HEK293 (cell line): Measurements from ENCODE around the gene GABBR2.

ENCODE experiments used
- CTCF ChIA-PET: fragments of 350-600 bp; formaldehyde crosslinking; extraction: SDS; loops from one replicate; lab custom pipeline; 2021; ENCODE audit warnings: antibody characterized with exemption; lab: Yijun Ruan, JAX
- POLR2A ChIA-PET: fragments of 300-600 bp; formaldehyde crosslinking; extraction: SDS; loops from one replicate; lab custom pipeline; 2020; ENCODE audit warnings: antibody characterized with exemption, inconsistent platforms; lab: Yijun Ruan, JAX
- H3K27ac ChIP-seq: fragments of 200-500 bp; sonication (Bioruptor generic); 2 replicates; pipeline ENCODE4 v1.5.1; 2014; ENCODE audit warnings: low read depth, low read length, control low read depth, inconsistent platforms; ENCODE audit errors: extremely low read depth
- H3K36me3 ChIP-seq, 2 experiments: fragments of 200-500 bp in 1 of 2; sonication (Bioruptor generic) in 1 of 2; 1 replicate in 1 of 2; 2 replicates in 1 of 2; pipeline ENCODE4 v1.5.1; 2014 to 2017; ENCODE audit warnings: inconsistent platforms in 2 of 2, low read length in 2 of 2; ENCODE audit not compliant: control insufficient read depth in 2 of 2, insufficient read depth in 1 of 2
- H3K4me1 ChIP-seq: fragments of 200-500 bp; sonication (Bioruptor generic); 2 replicates; pipeline ENCODE4 v1.5.1; 2014; ENCODE audit warnings: mild to moderate bottlenecking, low read length, inconsistent platforms; ENCODE audit not compliant: control insufficient read depth, insufficient read depth
- H3K4me3 ChIP-seq: 2 replicates; pipeline ENCODE4 v1.5.1; 2011; ENCODE audit warnings: low read depth, mild to moderate bottlenecking, control low read depth, low read length, moderate library complexity
- H3K9me3 ChIP-seq: fragments of 200-500 bp; sonication (Bioruptor generic); 2 replicates; pipeline ENCODE4 v1.5.1; 2014; ENCODE audit warnings: low read depth, low read length, inconsistent platforms; ENCODE audit not compliant: control insufficient read depth, insufficient read depth
- BCL11A ChIP-seq: fragments of 450-650 bp; formaldehyde crosslinking; IDR thresholded peaks from 2 replicates; pipeline ENCODE4 v1.5.1; 2016; ENCODE audit warnings: low read depth, missing biosample characterization, missing genetic modification characterization
- GLIS1 ChIP-seq: fragments of 450-650 bp; formaldehyde crosslinking; IDR thresholded peaks from 2 replicates; pipeline ENCODE4 v1.5.1; 2016; ENCODE audit warnings: missing biosample characterization, missing genetic modification characterization
- KLF9 ChIP-seq: fragments of 450-650 bp; formaldehyde crosslinking; IDR thresholded peaks from 2 replicates; pipeline ENCODE4 v1.5.1; 2016; ENCODE audit warnings: missing biosample characterization, missing genetic modification characterization, low read depth
- SCRT1 ChIP-seq: fragments of 450-650 bp; formaldehyde crosslinking; IDR thresholded peaks from 2 replicates; pipeline ENCODE4 v1.5.1; 2016; ENCODE audit warnings: missing biosample characterization, missing genetic modification characterization, borderline replicate concordance
- ZBTB48 ChIP-seq: fragments of 450-650 bp; formaldehyde crosslinking; IDR thresholded peaks from 2 replicates; pipeline ENCODE4 v1.5.1; 2016; ENCODE audit warnings: missing biosample characterization, missing genetic modification characterization
- ZEB2 ChIP-seq: fragments of 450-650 bp; formaldehyde crosslinking; IDR thresholded peaks from 2 replicates; pipeline ENCODE4 v1.5.1; 2016; ENCODE audit warnings: missing biosample characterization, missing genetic modification characterization
- ZNF140 ChIP-seq: fragments of 450-650 bp; formaldehyde crosslinking; IDR thresholded peaks from 2 replicates; pipeline ENCODE4 v1.5.1; 2016; ENCODE audit warnings: missing biosample characterization, missing genetic modification characterization
- ZNF202 ChIP-seq: fragments of 450-650 bp; formaldehyde crosslinking; IDR thresholded peaks from 2 replicates; pipeline ENCODE4 v1.5.1; 2016; ENCODE audit warnings: missing biosample characterization, missing genetic modification characterization, borderline replicate concordance
- ZNF239 ChIP-seq: fragments of 450-650 bp; formaldehyde crosslinking; IDR thresholded peaks from 2 replicates; pipeline ENCODE4 v1.5.1; 2016; ENCODE audit warnings: missing biosample characterization, missing genetic modification characterization
- ZNF404 ChIP-seq: fragments of 450-650 bp; formaldehyde crosslinking; IDR thresholded peaks from 2 replicates; pipeline ENCODE4 v1.5.1; 2017; ENCODE audit warnings: missing biosample characterization, missing genetic modification characterization
- ZNF426 ChIP-seq: fragments of 450-650 bp; formaldehyde crosslinking; IDR thresholded peaks from 2 replicates; pipeline ENCODE4 v1.5.1; 2017; ENCODE audit warnings: missing biosample characterization, missing genetic modification characterization, mild to moderate bottlenecking, inconsistent platforms, moderate library complexity
- ZNF473 ChIP-seq: fragments of 450-650 bp; formaldehyde crosslinking; IDR thresholded peaks from 2 replicates; pipeline ENCODE4 v1.5.1; 2017; ENCODE audit warnings: missing biosample characterization, missing genetic modification characterization
- ZNF521 ChIP-seq: fragments of 450-650 bp; formaldehyde crosslinking; IDR thresholded peaks from 2 replicates; pipeline ENCODE4 v1.5.1; 2017; ENCODE audit warnings: missing biosample characterization, mild to moderate bottlenecking, missing genetic modification characterization
- ZNF560 ChIP-seq: fragments of 450-650 bp; formaldehyde crosslinking; IDR thresholded peaks from 2 replicates; pipeline ENCODE4 v1.5.1; 2017; ENCODE audit warnings: missing biosample characterization, missing genetic modification characterization, borderline replicate concordance
- ZNF626 ChIP-seq: fragments of 450-650 bp; sonication (Bioruptor Pico); formaldehyde crosslinking; IDR thresholded peaks from 2 replicates; pipeline ENCODE4 v1.5.1; 2018; ENCODE audit warnings: missing biosample characterization, missing genetic modification characterization, inconsistent platforms
- TF ChIP-seq, protein P1 (sequence below): fragments of 450-650 bp; formaldehyde crosslinking; IDR thresholded peaks from 2 replicates; pipeline ENCODE4 v1.5.1; 2016; ENCODE audit warnings: missing biosample characterization, missing genetic modification characterization, low read depth
- TF ChIP-seq, protein P2 (sequence below): fragments of 450-650 bp; formaldehyde crosslinking; IDR thresholded peaks from 2 replicates; pipeline ENCODE4 v1.5.1; 2016; ENCODE audit warnings: missing biosample characterization, missing genetic modification characterization, borderline replicate concordance
- TF ChIP-seq, protein P3 (sequence below): fragments of 450-650 bp; formaldehyde crosslinking; IDR thresholded peaks from 2 replicates; pipeline ENCODE4 v1.5.0; 2017; ENCODE audit warnings: missing biosample characterization, missing genetic modification characterization, borderline replicate concordance
- TF ChIP-seq, protein P4 (sequence below): fragments of 450-650 bp; formaldehyde crosslinking; IDR thresholded peaks from 2 replicates; pipeline ENCODE4 v1.5.1; 2016; ENCODE audit warnings: missing biosample characterization, missing genetic modification characterization, borderline replicate concordance
- TF ChIP-seq, protein P5 (sequence below): fragments of 450-650 bp; formaldehyde crosslinking; IDR thresholded peaks from 2 replicates; pipeline ENCODE4 v1.5.1; 2016; ENCODE audit warnings: missing biosample characterization, missing genetic modification characterization

The GABBR2 gene

DNA sequence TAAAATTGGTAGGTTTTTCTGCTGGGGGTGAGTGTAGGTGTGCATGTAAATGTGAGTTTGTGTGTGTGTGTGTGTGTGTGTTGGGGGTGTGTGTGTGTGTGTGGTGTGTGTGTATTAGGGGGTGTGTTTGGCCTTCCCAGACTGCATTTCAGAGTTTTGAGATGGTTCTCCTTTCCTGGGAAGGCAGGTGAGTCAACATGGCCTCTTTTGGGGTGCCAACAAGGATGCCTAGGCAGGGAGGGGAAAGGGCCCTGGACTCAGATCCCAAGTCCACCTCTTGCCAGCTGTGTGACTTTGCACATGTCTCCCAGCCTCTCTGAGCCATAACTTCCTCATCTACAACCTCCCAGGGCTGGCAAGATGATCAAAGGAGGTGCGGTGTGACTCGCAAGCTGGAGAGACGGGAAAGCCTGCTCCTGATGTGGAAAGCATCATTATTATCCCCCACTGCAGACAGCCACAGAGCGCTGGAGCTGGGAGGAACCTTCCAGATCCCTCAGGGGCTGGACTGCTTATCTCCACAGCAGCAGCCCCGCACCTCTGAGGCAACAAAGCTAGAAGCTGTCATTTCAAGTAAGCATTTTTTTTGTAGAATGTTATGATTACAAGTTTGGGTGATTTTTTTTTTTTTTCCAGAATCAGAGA, 389.8 kb downstream of the GABBR2 start:
- no peak for TF ChIP-seq BCL11A (tag by site-specific recombination)
- TF ChIP-seq, protein P1, sequence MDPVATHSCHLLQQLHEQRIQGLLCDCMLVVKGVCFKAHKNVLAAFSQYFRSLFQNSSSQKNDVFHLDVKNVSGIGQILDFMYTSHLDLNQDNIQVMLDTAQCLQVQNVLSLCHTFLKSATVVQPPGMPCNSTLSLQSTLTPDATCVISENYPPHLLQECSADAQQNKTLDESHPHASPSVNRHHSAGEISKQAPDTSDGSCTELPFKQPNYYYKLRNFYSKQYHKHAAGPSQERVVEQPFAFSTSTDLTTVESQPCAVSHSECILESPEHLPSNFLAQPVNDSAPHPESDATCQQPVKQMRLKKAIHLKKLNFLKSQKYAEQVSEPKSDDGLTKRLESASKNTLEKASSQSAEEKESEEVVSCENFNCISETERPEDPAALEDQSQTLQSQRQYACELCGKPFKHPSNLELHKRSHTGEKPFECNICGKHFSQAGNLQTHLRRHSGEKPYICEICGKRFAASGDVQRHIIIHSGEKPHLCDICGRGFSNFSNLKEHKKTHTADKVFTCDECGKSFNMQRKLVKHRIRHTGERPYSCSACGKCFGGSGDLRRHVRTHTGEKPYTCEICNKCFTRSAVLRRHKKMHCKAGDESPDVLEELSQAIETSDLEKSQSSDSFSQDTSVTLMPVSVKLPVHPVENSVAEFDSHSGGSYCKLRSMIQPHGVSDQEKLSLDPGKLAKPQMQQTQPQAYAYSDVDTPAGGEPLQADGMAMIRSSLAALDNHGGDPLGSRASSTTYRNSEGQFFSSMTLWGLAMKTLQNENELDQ (tag by site-specific recombination): no peak
- TF ChIP-seq ZEB2 (tag by site-specific recombination): no peak
- TF ChIP-seq ZNF140 (tag by site-specific recombination): no peak
- no peak for TF ChIP-seq SCRT1 (tag by site-specific recombination)
- TF ChIP-seq ZNF560 (tag by site-specific recombination): no peak
- TF ChIP-seq ZBTB48 (tag by site-specific recombination): no peak
- TF ChIP-seq, protein P2, sequence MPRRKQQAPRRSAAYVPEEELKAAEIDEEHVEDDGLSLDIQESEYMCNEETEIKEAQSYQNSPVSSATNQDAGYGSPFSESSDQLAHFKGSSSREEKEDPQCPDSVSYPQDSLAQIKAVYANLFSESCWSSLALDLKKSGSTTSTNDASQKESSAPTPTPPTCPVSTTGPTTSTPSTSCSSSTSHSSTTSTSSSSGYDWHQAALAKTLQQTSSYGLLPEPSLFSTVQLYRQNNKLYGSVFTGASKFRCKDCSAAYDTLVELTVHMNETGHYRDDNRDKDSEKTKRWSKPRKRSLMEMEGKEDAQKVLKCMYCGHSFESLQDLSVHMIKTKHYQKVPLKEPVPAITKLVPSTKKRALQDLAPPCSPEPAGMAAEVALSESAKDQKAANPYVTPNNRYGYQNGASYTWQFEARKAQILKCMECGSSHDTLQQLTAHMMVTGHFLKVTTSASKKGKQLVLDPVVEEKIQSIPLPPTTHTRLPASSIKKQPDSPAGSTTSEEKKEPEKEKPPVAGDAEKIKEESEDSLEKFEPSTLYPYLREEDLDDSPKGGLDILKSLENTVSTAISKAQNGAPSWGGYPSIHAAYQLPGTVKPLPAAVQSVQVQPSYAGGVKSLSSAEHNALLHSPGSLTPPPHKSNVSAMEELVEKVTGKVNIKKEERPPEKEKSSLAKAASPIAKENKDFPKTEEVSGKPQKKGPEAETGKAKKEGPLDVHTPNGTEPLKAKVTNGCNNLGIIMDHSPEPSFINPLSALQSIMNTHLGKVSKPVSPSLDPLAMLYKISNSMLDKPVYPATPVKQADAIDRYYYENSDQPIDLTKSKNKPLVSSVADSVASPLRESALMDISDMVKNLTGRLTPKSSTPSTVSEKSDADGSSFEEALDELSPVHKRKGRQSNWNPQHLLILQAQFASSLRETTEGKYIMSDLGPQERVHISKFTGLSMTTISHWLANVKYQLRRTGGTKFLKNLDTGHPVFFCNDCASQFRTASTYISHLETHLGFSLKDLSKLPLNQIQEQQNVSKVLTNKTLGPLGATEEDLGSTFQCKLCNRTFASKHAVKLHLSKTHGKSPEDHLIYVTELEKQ (tag by site-specific recombination): no peak
- no peak for TF ChIP-seq ZNF626 (tag by site-specific recombination)
- TF ChIP-seq, protein P3, sequence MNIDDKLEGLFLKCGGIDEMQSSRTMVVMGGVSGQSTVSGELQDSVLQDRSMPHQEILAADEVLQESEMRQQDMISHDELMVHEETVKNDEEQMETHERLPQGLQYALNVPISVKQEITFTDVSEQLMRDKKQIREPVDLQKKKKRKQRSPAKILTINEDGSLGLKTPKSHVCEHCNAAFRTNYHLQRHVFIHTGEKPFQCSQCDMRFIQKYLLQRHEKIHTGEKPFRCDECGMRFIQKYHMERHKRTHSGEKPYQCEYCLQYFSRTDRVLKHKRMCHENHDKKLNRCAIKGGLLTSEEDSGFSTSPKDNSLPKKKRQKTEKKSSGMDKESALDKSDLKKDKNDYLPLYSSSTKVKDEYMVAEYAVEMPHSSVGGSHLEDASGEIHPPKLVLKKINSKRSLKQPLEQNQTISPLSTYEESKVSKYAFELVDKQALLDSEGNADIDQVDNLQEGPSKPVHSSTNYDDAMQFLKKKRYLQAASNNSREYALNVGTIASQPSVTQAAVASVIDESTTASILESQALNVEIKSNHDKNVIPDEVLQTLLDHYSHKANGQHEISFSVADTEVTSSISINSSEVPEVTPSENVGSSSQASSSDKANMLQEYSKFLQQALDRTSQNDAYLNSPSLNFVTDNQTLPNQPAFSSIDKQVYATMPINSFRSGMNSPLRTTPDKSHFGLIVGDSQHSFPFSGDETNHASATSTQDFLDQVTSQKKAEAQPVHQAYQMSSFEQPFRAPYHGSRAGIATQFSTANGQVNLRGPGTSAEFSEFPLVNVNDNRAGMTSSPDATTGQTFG (tag by site-specific recombination): no peak
- TF ChIP-seq ZNF202 (tag by site-specific recombination): no peak
- TF ChIP-seq ZNF426 (tag by site-specific recombination): no peak
- no peak for TF ChIP-seq KLF9 (tag by site-specific recombination)
- TF ChIP-seq, protein P4, sequence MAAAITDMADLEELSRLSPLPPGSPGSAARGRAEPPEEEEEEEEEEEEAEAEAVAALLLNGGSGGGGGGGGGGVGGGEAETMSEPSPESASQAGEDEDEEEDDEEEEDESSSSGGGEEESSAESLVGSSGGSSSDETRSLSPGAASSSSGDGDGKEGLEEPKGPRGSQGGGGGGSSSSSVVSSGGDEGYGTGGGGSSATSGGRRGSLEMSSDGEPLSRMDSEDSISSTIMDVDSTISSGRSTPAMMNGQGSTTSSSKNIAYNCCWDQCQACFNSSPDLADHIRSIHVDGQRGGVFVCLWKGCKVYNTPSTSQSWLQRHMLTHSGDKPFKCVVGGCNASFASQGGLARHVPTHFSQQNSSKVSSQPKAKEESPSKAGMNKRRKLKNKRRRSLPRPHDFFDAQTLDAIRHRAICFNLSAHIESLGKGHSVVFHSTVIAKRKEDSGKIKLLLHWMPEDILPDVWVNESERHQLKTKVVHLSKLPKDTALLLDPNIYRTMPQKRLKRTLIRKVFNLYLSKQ (tag by site-specific recombination): no peak
- no peak for TF ChIP-seq ZNF239
- no peak for TF ChIP-seq ZNF521 (tag by site-specific recombination)
- TF ChIP-seq, protein P5, sequence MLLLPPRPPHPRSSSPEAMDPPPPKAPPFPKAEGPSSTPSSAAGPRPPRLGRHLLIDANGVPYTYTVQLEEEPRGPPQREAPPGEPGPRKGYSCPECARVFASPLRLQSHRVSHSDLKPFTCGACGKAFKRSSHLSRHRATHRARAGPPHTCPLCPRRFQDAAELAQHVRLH: no peak
- no peak for TF ChIP-seq ZNF404 (tag by site-specific recombination)
- TF ChIP-seq ZNF473 (tag by site-specific recombination): no peak
- TF ChIP-seq GLIS1 (tag by site-specific recombination): no peak
- Histone ChIP-seq H3K36me3 (no peaks in the 10 kb centered on the region), H3K9me3 (no peaks in the 10 kb centered on the region), H3K4me1 (no peaks in the 10 kb centered on the region), H3K27ac (no peak overlapping the region), H3K4me3 (no peak overlapping the region)
- ChIA-PET POLR2A (no interaction called here), CTCF (interaction anchor here (0.7 to 1.0 kb wide), 4 partner anchors 62 to 656 kb away, joined by 3 to 10 read pairs (median 4); no protein-coding TSS in a partner anchor)
